Muscle of leg (tissue), 11 donors: Measurements from ENCODE around the gene LTBP2. TPM values are rescaled to one million over a fixed set of nuclear protein-coding genes. Genes with fewer than 3 reads are reported as not detected.

Experiments
- DNase-seq: peaks from one replicate; pipeline ENCODE4 v3.0.0; 2013
- H3K27ac ChIP-seq: one replicate; pipeline ENCODE4 v1.5.1; 2013; ENCODE audit warnings: mild to moderate bottlenecking, low read length, control low read depth
- H3K27me3 ChIP-seq: one replicate; pipeline ENCODE4 v1.6.1; 2013; ENCODE audit warnings: low read length; ENCODE audit not compliant: control insufficient read depth, insufficient read depth
- H3K36me3 ChIP-seq: one replicate; pipeline ENCODE4 v1.6.1; 2013; ENCODE audit warnings: low read length; ENCODE audit not compliant: control insufficient read depth, insufficient read depth
- H3K4me1 ChIP-seq: one replicate; pipeline ENCODE4 v1.6.1; 2013; ENCODE audit warnings: low read length; ENCODE audit not compliant: control insufficient read depth, insufficient read depth
- H3K4me3 ChIP-seq: one replicate; pipeline ENCODE4 v1.5.1; 2013; ENCODE audit warnings: low read length, control low read depth
- H3K9me3 ChIP-seq: replicated peaks from 2 replicates; pipeline ENCODE4 v1.6.1; 2013; ENCODE audit warnings: low read depth, low read length; ENCODE audit not compliant: control insufficient read depth
- WGBS: methylation state at CpG from one replicate; pipeline ENCODE4 v1.1.5; 2013; ENCODE audit warnings: missing lambda C conversion rate; ENCODE audit not compliant: insufficient coverage; 5-methylcytosine and 5-hydroxymethylcytosine counted together
- polyA plus RNA-seq, 8 donors: library from polyadenylated mRNA; unstranded; fragments of 120-200 nt; gene quantifications; one replicate each; pipeline versions ENCODE4 v1.2.1 to v1.2.3, GENCODE V29; 2013; ENCODE audit warnings: inconsistent platforms in 1 of 8, low replicate concordance in 1 of 8; ENCODE audit not compliant: insufficient read length in 8 of 8, insufficient read depth in 1 of 8
- total RNA-seq: library from RNA; stranded (reverse); fragments of 120-200 nt; gene quantifications from one replicate; pipeline ENCODE4 v1.2.4, GENCODE V29; 2013

Gene LTBP2
- total and polyA plus RNA-seq, 9 donors = 4.9 to 19.2 (median 10.4) TPM

DNA sequence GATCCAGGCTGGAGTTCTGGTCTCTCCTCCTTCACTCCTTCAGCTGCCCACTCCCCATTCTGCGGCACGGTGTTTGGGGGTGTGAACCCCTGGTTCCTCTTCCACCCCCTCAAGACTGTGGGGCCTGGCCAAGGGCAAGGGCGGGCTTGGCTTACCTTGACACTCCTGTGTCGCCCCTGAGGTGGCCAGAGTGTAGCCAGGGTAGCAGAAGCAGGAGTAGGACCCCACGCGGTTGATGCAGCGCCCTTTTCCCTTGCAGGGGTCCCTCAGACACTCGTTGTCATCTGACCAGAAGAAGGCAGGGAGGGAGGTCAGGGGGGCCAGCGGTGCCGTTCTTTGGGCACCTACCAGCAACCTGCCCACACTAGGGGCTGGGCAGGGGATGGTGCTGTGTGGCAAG lies 90.3 kb downstream of the LTBP2 start:
- no peaks in the 10 kb centered on the region for H3K27me3 ChIP-seq
- H3K27ac ChIP-seq = no peak overlapping the region
- no peak for DNase-seq
- no peaks in the 10 kb centered on the region for H3K36me3 ChIP-seq
- H3K4me3 ChIP-seq = no peak overlapping the region
- H3K4me1 ChIP-seq = peaks cover 35% of the 10 kb centered on the region
- no peaks in the 10 kb centered on the region for H3K9me3 ChIP-seq
- 83% methylated on average over 5 of the region's 10 CpGs for WGBS

DNA sequence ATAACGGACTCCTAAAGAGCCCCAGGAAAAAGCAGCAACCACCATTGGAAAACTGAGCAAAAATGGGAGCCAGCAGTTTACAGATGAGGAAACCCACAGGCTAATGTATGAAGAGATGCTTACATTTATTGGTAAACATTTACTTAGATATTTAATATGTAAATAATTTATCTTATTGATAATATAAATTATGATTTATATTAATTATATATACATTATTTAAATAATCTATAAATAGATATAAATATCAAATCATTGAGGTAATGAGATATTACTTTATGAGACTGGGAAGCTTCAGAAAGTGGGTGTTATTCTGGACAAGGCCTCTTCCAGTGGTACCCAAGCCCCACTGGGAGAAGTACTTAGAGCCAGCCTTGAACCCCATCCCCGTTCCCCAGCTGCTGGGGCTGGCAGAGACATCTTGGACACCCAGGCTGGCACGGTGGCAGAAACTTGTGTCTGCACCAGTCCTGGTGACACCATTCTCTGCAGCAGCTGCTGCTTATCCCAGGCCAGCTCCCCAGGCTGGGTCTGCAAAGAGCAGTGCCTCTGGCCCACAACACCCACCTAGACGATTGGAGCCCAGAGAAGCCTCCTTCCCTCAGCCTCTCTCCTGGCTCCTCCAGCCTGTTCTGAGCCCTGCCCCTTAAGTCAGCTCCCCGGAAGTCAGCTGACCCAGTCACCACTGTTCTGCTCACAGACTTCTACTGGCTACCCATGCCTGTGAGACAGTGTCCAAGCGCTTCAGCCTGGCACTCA lies 92.5 kb downstream of the LTBP2 start:
- no peak for DNase-seq
- WGBS = 79% methylated on average over 5 of the region's 6 CpGs
- no peak overlapping the region for H3K27ac ChIP-seq

DNA sequence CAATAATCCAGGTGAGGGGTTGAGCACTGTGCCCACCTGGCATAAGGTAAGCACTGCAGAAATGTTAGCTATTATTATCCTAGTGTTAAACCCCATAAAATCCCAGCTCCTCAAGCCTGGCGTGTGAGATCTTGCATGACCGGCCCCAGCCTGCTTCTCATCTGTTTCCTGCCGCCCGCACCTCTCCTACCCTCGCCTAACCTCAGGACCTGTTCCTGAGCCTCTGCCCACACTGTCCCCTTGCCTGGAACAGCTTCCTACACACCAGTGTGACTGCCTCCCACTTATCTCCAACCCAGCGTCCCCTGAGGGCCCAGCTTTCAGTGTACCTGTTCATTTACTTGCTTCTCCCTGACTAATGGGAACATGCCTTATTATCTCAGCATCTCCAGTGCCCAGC lies 93.8 kb downstream of the LTBP2 start:
- Histone ChIP-seq H3K9me3 (no peaks in the 10 kb centered on the region), H3K4me1 (peaks cover 23% of the 10 kb centered on the region), H3K4me3 (no peak overlapping the region), H3K27ac (no peak overlapping the region), H3K27me3 (no peaks in the 10 kb centered on the region), H3K36me3 (no peaks in the 10 kb centered on the region)
- DNase-seq = no peak
- WGBS = 76% methylated on average over 6 of the region's 6 CpGs

More for the DNA sequence above, 92.5 kb downstream of the LTBP2 start:
- Histone ChIP-seq H3K36me3 (no peaks in the 10 kb centered on the region), H3K27me3 (no peaks in the 10 kb centered on the region), H3K4me3 (no peak overlapping the region), H3K9me3 (no peaks in the 10 kb centered on the region), H3K4me1 (peaks cover 18% of the 10 kb centered on the region)

DNA sequence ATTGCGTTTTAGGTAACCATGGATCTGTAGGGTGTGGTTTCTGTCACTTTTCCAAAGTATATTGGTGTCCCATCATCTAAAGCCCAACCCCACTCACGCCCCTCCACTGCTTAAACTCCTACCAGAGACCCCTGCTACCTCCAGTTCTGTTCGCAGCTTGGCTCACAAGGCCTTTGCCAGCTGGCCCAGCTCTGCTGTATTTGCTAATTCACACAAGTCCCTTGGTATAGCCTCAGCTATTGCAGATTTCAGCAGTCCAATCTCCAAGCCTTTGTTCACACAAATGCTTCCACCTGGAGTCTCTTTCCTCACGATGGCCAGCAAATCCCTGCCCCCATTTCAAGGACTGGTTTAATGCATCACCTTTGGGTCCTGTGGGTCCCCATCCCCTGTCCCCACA lies 94.3 kb downstream of the LTBP2 start:
- DNase-seq = peak; percentile 27
- Histone ChIP-seq H3K36me3 (no peaks in the 10 kb centered on the region), H3K9me3 (no peaks in the 10 kb centered on the region), H3K4me1 (peaks cover 26% of the 10 kb centered on the region), H3K27ac (no peak overlapping the region), H3K4me3 (no peak overlapping the region), H3K27me3 (no peaks in the 10 kb centered on the region)
- 40% methylated on average over 3 of the region's 4 CpGs for WGBS

DNA sequence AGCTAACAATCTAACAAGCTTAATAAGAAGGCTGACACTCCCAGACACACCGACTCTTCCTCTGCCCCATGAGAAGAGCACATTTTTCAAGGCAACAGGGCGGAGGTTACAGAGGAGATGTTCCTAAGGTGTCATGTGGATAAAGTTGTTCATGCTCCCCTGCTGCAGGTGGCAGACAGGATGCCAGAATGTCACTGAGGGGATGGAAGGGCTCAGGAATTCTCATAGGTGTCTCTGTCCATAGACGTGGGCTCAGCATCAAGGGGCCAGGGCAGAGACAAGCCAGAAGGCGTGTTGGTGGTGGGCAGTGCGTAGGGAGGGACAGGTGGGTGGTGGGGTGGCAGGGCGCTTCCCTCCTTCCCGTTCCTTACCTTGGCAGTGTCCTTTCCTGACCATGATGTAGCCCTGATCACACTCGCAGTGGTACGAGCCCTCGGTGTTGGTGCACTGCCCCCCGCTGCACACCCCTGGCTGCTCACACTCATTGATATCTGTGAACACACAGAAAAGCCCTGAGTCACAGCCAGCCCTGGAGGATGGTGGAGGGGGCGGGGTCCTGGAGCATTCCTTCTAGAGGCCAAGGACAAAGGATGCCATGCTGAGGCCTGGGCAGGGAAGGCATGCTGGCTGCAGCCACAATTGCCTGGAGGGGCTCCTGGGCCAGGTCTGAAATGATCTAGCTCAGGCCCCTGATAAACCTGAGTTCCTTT lies 95.4 kb downstream of the LTBP2 start:
- H3K27ac ChIP-seq = no peak overlapping the region
- peaks cover 29% of the 10 kb centered on the region for H3K4me1 ChIP-seq
- H3K36me3 ChIP-seq = no peaks in the 10 kb centered on the region
- H3K4me3 ChIP-seq = no peak overlapping the region
- 81% methylated on average over 5 of the region's 12 CpGs for WGBS
- no peaks in the 10 kb centered on the region for H3K9me3 ChIP-seq
- no peaks in the 10 kb centered on the region for H3K27me3 ChIP-seq
- no peak for DNase-seq

- Histone ChIP-seq H3K36me3 (no peaks in the 10 kb centered on the region), H3K4me1 (peaks cover 35% of the 10 kb centered on the region), H3K27me3 (peaks cover 2% of the 10 kb centered on the region), H3K9me3 (no peaks in the 10 kb centered on the region), H3K27ac (no peak overlapping the region), H3K4me3 (no peak overlapping the region)
- 81% methylated on average over 5 of the region's 8 CpGs for WGBS
- DNase-seq = no peak
These were observed 96.1 kb downstream of the LTBP2 start for GRCh38 chr14:74515891-74516412.

DNA sequence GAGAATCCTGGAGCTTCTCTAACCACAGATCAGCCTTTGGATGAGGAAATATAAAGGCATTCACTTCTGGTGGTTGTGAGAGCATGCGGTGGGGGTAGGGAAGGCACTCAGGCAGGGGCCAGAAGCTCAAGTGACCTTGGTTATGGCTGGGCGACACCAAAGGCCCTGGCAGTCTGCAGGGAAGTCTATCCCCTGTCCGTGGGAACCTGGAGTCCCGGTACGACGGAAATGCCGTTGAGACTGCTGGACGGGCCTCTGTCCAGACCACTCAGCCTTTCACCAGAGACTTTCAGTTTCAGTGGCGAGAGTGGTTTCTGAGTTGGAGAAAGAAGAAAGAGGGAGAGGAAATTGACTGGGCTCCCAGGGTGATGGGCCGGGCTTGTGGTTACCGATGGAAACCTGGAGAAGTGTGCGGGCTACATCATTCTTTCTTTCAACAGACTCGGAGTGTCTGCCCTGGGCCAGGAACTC lies 97.5 kb downstream of the LTBP2 start:
- H3K4me1 ChIP-seq = peaks cover 30% of the 10 kb centered on the region
- no peak overlapping the region for H3K4me3 ChIP-seq
- peak; percentile 59 for DNase-seq
- H3K36me3 ChIP-seq = no peaks in the 10 kb centered on the region
- H3K27me3 ChIP-seq = peaks cover 13% of the 10 kb centered on the region
- no peaks in the 10 kb centered on the region for H3K9me3 ChIP-seq
- WGBS = 26% methylated on average over 4 of the region's 13 CpGs
- no peak overlapping the region for H3K27ac ChIP-seq

- no peak overlapping the region for H3K4me3 ChIP-seq
- peaks cover 27% of the 10 kb centered on the region for H3K4me1 ChIP-seq
- H3K27me3 ChIP-seq = peaks cover 17% of the 10 kb centered on the region
- no peaks in the 10 kb centered on the region for H3K9me3 ChIP-seq
- DNase-seq = no peak
- H3K36me3 ChIP-seq = no peaks in the 10 kb centered on the region
- WGBS = 62% methylated on average over 4 of the region's 10 CpGs
- H3K27ac ChIP-seq = no peak overlapping the region
These were observed 99.8 kb downstream of the LTBP2 start for GRCh38 chr14:74511966-74512830.

- Histone ChIP-seq H3K27me3 (peaks cover 17% of the 10 kb centered on the region), H3K27ac (no peak overlapping the region), H3K9me3 (no peaks in the 10 kb centered on the region), H3K36me3 (no peaks in the 10 kb centered on the region), H3K4me3 (no peak overlapping the region), H3K4me1 (peaks cover 27% of the 10 kb centered on the region)
- WGBS = 70% methylated on average over 8 of the region's 10 CpGs
- DNase-seq = no peak
These were observed 101.1 kb downstream of the LTBP2 start for GRCh38 chr14:74510959-74511409.
